Measurements from ENCODE around the gene NUTM2D.
A peak's percentile ranks its signal among the peaks of the same experiment; 100 is the strongest.
"Not testable (repeated sequence)": the region's sequence is repeated elsewhere in the genome, so short reads cannot be mapped to it uniquely, and the experiment has no call there.

The NUTM2D gene, protein sequence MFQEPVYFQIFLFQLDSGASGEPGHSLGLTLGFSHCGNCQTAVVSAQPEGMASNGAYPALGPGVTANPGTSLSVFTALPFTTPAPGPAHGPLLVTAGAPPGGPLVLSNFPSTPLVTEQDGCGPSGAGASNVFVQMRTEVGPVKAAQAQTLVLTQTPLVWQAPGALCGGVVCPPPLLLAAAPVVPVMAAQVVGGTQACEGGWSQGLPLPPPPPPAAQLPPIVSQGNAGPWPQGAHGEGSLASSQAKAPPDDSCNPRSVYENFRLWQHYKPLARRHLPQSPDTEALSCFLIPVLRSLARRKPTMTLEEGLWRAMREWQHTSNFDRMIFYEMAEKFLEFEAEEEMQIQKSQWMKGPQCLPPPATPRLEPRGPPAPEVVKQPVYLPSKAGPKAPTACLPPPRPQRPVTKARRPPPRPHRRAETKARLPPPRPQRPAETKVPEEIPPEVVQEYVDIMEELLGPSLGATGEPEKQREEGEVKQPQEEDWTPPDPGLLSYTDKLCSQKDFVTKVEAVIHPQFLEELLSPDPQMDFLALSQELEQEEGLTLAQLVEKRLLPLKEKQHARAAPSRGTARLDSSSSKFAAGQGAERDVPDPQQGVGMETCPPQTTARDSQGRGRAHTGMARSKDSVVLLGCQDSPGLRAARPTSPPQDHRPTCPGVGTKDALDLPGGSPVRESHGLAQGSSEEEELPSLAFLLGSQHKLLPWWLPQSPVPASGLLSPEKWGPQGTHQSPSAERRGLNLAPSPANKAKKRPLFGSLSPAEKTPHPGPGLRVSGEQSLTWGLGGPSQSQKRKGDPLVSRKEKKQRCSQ

DNA sequence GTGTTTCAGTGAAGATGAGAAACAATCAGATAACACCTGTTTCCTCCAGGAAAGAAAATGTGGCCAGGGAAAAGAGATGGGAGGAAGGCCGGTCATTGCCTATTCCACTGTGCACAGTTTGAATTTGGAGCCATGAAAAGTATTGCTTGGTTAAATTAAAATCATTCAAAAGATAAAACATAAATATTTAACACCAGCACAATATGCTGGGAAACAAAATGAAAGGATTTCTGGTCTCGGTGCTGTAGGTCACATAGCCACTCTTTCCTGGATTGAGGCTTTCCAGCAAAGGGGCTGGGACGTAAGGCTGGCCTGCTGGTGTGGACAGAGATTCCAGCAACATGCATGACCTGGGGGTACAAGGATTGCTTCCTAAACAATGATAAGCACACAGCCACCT is at the start of gene NUTM2D:
TSS of gene NUTM2D (plus strand) at position 301 of the 400 bp plus-strand sequence. CDS start 522 bp downstream, outside the sequence.
- not testable (repeated sequence) for DNase-seq (ENCODE audit: low read depth)

DNA sequence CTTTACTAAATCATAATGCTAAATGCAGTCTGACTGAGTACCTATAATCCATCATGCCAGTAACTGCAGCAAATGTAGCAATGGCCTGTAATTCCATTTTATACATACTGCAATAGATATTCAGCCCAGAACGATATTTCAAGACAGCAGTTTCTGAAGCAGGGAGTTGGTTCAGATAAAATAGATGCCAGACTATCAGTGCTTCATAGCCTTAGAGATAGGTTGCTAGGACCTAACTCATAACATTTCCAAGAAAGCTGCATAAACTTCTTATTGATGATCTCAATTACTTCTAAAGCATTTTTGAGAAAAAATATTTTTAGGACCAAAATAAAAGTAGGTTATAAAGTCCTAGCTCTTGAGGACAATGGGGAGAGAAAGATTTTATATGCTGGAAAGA is 48.8 kb upstream of the NUTM2D start:
- not testable (repeated sequence) for DNase-seq (ENCODE audit: low read depth)

DNA sequence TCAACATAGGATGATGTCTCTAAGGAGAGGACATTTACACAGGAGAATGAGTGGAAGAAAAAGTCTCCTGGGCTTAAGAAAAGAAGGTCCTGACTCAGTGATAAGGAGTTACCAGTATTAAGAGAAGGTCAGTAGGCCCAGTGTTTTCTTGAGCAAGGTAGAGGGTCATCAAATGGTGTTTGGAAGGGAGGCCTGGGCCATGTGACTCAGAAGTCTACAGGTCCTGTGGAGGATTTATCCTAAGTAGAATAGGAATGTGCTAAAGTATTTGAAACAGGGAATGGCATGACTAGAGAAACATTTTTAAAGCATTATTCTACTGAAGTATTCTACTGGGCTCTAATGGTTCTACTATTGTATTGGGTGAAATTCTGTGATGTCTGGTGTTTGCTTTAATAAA is 47.9 kb upstream of the NUTM2D start:
- DNase-seq (ENCODE audit: low read depth), result not testable (repeated sequence)

DNA sequence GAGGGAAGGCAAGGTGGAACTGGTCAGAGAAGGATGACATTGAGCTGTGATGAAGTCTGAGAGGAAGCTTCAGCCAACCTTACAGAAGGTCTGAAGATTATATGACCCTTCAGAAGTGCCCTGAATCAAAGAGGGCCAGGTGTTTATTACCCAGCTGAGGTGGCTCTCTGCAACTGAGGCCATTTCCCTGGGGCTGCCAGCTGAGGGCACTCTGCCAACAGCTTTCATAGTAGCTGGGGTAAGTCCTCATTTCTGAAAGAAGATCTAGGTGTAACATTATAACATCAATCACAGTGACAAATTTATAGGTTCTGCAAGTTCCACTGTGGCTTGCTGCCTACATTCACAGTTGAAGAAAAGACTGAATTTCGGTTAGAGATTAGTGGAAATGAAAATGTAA is 46.0 kb upstream of the NUTM2D start:
- DNase-seq (ENCODE audit: low read depth), result not testable (repeated sequence)

DNA sequence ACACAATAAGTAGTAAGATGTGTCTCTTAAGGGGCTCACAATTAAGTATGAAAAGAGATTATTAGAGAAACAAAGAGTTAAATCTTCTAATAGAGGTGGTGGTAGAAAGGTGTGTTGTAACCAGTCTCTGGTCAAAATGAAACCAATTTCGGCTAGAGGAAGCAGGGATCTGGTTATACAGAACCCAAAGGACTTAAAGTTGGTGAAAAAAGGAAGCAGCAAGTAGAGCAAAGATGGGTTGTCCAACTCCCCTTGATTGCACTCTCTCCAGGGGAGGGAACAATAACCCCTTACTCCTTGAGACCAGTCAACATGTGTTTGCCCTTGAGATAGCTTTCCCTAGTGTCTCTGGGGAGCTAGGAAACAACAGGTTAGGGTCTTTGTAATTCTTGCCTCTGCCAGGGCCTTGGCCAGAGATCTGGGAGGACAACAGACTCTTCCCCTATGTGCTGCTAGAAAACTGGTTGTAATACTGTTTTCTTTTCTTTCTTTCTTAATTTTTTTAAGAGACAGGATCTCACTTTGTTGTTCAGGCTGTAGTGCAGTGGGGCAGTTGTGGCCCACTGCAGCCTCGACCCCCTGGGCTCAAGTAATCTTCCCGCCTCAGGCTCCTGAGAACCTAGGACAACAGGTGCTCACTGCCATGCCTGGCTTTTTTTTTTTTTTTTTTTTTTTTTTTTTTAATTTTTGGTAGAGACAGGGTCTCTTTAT is 43.7 kb upstream of the NUTM2D start:
- not testable (repeated sequence) for DNase-seq (ENCODE audit: low read depth)

DNA sequence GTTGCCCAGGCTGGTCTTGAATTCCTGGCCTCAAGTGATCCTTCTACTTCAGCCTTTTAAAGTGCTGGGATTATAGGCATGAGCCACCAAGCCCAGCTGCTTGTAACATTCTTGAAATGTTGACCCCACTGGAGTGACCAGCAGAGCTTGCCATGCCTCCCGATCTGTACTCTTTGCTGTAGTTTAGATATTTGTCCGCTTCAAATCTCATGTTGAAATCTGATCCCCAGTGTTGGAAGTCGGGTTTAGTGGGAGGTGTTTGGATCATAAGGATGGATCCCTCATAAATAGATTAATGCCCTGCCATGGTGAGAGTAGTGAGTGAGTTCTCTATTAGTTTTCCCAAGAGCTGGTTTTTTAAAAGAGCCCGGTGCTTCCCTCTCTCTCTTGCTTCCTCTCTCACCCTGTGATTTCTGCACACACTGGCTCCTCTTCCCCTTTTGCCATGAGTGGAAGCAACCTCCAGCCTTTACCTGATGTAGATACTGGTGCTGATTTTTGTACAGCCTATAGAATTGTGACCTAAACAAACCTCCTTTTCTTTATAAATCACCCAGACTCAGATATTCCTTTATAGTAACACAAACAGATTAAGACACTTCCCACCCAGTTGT is 43.1 kb upstream of the NUTM2D start:
- DNase-seq (ENCODE audit: low read depth), result not testable (repeated sequence)

DNA sequence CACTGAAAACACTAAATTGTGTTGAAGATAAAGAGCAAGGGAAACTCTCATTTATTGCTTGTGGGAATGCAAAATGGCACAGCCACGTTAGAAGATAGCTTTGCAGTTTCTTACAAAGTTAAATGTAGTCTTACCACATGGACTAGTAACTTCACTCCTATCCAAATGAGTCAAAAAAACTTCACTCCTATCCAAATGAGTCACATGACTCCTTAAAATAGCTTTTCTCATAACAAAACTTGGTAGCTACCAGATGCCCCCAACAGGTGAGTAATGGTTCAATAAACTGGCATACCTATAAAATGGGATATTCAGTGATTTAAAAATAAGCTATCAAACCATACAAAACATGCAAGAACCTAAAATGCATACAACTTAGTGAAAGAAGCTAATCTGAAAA is 36.0 kb upstream of the NUTM2D start:
- DNase-seq (ENCODE audit: low read depth), result not testable (repeated sequence)

DNA sequence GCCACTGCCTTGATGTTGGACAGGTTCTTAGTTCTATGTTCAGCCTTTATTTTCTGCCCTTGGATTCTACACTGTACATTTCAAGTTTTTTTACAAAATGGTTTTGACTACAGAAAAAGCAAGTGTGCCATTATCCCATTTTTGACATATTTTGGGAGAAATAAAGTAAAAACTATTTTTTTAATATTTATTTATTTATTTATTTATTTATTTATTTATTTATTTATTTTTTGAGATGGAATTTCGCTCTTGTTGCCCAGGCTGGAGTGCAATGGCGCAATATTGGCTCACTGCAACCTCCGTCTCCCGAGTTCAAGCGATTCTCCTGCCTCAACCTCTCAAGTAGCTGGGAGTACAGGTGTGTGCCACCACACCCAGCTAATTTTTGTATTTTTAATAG is 33.0 kb upstream of the NUTM2D start:
- not testable (repeated sequence) for DNase-seq (ENCODE audit: low read depth)

DNA sequence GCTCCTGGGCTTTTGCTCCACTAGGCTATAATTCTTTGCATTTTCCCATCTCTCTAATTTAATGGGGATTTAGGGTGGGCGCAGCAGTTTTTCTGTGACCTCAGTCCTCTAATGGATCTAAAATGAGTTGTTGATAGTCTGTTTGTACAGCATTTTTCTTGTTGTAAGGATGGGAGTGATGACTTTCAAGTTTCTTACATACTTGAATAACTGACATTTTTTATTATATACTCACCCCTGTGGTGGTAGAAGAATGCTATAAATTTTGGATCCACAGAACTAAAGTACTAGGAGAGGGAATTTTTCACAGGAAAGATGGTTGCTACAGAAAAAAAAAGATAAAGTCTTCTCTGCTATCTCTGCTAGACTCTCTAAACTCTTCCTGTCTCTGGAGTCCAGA is 29.6 kb upstream of the NUTM2D start:
- not testable (repeated sequence) for DNase-seq (ENCODE audit: low read depth)

DNA sequence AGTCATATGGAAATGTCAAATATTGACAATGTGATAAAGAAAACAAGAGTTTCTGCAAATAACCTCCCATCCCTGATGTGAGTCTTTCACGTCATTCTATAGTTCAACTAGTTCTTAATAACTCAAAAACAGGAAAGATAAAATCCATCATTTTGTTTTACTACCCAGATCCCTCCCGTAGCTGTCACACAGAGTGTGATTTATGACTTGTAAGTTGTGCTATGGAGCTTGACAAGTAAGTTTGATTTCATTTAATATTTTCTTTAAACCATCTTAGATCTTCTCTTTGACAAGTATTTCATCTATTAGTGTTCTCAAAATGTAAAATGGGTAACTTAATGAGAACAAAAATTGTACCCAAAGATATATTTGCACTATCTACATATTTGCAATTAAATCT is 28.4 kb upstream of the NUTM2D start:
- not testable (repeated sequence) for DNase-seq (ENCODE audit: low read depth)

DNA sequence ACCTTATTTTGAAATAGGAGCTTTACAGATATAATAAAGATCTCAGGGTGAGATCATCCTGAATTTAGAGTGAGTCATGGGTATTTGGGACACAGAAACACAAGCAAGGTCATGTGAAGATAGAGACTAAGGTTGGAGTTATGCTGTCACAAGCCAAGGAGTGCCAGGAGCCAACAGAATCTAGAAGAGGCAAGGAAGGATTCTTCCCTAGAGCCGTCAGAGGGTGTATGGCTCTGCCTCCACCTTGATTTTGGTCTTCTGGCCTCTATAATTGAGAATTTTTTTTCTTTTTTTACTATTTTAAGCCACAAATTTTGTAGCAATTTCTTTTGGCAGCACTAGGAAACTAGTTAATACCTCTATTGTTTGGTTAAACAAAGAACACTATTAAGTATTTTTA is 24.9 kb upstream of the NUTM2D start:
- not testable (repeated sequence) for DNase-seq (ENCODE audit: low read depth)

DNA sequence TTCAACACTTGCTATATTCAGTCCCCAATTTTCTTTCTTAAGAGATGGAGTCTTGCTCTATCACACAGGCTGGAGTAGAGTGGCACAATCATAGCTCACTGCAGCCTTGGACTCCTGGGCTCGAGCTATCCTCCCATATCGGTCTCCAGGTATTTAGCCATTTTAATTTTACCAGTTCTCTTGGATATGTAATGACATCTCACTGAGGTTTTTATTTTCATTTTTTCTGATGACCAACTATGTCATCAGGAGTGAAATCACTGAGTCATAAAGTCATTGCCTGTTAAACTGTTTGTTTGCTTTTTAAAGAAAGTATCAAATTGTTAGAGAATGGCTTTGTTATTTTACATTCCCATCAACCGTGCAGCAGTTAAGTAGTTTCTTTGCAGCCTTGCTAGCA is 17.1 kb upstream of the NUTM2D start:
- DNase-seq (ENCODE audit: low read depth), result not testable (repeated sequence)

DNA sequence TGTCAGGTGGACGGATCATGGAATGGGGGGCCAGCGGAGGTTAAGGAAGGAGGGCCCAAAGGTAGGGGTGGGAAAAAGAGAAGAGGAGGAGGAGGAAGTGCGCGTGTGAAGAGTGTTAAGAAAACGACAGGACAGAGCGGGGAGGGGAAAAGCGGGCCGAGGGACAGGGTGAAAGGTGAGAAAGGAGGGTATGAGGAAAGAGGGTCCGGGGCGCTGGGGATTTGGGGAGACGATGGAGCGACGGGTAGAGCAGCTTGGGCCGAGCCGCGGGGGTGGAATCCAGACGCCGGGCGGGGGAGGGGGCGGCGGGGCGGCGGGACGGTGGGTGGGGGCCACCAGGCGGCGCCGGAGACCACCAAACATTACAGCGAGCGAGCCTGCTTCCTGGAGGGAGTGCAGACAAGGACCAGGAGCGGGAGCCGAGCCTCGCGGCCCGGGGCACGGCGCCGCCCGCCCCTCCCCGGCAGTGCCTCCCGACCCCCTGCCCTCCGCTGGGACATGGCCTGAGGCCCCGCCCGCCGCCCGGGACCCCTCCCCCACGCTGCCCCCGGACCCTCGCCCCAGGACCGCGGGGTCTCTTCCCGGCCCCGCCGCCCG is 15.9 kb upstream of the NUTM2D start:
- DNase-seq (ENCODE audit: low read depth), result not testable (repeated sequence)

DNA sequence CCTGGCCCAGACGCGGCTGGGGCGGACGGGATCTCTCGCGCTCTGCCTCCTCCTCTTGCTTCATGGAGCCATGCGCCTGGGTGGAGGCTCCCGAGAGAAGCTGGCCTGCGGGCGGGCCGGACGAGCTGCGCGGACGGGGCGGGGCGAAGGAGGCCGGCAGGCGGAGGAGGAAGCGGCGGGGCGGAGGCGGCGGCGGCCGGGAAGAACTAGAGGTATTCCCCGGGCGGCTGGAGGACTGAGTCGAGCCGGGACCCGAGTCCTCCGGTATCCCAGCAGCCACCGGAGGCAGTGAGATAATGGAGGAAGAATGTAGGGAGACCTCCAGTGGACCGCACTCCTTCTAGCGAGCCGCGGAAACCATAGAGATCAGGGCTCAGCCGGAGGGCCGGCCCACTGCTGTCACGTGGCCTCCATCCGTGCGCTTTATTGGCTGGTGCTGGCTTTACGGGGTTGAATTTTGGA is 15.3 kb upstream of the NUTM2D start:
- DNase-seq (ENCODE audit: low read depth), result peak; percentile 76

DNA sequence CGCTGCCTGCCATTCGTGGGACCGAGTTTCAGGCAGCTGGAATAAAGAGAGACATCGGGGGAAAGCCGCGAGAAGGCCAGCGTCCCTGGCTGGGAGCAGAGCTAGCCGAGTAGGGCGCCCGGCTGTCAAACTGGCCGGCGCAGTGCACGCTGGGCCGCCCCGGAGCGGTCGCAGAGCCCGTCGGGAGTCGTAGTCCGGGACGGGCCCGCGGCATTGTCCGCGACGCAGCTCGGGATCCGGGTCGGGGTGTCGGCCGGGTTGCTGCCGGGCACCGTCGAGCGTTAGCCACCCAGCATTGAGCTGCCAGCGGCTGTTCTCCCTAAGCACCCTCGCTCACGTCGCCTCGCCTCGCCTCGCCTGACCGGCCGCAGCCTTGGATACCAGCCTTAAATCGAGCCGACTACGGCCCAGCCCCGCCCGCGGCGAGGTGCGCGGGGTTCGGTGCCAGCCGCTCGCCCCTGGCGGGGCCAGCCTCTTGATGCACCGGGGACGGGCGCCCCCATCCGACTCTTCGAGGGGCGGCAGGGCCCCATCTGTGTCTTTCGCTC is 14.8 kb upstream of the NUTM2D start:
- DNase-seq (ENCODE audit: low read depth), result peak; percentile 71

DNA sequence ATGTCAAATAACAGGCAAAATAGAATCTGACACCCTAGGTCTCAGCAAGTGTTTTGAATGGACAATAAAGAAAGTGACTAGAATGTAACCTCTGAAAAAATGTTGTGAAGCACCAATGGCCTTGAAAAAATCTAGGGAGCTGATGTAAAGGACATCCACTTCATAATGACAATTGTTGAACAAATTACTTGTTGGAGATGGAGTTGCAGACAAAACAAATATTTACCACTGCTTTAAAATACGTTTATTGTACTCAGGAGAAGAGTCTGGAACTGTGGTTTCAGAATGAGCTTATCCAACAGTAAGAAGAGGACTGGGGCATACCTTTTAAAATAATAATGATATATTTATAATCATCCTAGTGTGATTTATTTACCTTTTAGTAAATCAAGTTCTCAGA is 11.8 kb upstream of the NUTM2D start:
- DNase-seq (ENCODE audit: low read depth), result not testable (repeated sequence)

DNA sequence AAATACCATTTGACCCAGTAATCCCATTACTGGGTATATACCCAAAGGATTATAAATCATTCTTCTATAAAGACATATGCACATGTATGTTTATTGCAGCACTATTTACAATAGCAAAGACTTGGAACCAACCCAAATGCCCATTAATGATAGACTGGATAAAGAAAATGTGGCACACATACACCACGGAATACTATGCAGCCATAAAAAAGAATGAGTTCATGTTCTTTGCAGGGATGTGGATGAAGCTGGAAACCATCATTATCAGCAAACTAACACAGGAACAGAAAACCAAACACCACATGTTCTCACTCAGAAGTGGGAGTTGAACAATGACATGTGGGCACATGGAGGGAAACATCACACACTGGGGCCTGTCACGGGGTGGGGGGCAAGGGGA is 7.4 kb upstream of the NUTM2D start:
- DNase-seq (ENCODE audit: low read depth), result not testable (repeated sequence)

DNA sequence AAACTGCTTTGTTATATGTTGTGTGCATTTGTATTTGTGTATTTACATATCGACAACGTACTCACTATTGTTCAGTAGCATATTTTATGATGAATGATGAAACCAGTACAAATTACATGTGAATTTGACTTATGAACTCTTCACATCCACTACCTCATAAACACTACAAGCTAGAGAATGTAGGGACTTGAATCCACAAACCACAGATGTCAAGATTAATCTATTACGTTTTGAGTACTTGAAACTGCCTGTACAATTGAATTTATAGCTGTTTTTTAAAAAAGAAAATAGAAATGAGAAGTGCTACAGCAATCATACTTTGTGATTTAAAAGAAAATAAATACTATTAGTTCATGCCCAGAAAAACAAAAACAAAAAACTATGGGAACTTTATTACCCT is 4.7 kb upstream of the NUTM2D start:
- not testable (repeated sequence) for DNase-seq (ENCODE audit: low read depth)

DNA sequence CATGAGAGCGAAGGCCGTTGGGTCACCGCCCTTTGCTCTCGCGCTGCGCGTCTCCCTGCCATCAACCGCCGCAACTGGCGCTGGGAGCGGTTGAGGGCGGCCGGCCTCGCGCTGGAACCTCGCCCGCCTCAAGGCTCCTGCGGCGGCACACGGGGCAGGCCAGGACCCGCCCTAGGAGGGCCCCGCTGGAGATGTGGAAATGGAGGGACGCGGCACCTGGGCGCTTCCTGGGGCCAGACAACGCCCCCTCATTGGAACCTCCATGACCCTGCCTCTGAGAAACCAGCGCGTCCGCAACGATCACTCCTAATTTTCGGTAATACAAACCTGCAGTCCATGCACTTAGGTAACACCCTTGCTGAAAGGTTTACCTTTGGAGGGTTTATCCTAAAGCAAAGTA is 2.4 kb upstream of the NUTM2D start:
- not testable (repeated sequence) for DNase-seq (ENCODE audit: low read depth)

DNA sequence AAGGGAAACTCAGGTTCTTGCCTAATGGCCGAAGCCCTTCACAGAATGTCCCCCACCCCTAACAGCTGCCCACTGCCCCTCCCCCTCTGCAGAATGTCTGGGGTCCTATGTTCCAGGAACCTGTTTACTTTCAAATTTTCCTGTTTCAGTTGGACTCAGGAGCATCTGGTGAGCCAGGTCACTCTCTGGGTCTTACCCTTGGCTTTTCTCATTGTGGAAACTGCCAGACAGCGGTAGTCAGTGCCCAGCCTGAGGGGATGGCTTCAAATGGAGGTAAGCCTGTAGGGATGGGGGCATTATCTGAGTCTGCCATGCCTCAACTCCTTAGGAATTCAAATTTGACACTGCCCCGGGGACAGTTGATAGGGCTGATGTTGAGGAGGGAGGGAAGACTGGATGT is 615 bp downstream of the NUTM2D start:
- not testable (repeated sequence) for DNase-seq (ENCODE audit: low read depth)

DNA sequence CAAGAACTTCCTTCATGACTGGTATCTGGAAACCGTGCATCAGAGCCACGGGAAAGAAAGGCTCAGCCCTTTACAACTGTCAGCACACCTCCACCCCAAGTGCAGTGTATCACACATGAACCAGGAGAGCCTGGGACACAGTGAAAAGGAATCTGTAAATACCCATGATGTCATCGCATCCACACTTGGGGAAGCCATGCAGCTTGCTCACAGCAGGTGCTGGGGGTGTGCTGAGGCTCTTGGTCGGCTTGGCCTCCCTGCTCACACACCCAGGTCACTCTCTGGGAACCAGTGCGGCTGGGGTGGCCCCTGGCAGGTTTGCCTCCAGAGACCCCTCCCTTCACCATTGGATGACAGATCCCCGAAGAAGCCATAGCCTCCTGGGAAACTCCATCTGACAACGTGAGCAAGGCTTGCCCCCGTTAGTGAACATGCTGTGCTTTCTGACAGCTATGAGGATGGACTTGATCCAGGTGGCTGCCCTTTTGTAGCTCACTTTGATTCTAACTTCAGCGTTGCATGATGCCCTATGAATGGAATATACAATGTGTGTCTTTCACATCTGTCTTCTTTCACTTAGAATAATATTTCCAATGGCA is 12.1 kb downstream of the NUTM2D start:
- not testable (repeated sequence) for DNase-seq (ENCODE audit: low read depth)

All from activated T-helper 1 cell treated with Interleukin-2 at 50 U/mL for 16 hours (primary cell).